ENCODE measurements around the gene PTPRN2. TPM values are rescaled to one million over a fixed set of nuclear protein-coding genes. Genes with fewer than 3 reads are reported as not detected.

Gene PTPRN2
- total RNA-seq, 1 experiment from 2014 or later, result 2.9 TPM

DNA sequence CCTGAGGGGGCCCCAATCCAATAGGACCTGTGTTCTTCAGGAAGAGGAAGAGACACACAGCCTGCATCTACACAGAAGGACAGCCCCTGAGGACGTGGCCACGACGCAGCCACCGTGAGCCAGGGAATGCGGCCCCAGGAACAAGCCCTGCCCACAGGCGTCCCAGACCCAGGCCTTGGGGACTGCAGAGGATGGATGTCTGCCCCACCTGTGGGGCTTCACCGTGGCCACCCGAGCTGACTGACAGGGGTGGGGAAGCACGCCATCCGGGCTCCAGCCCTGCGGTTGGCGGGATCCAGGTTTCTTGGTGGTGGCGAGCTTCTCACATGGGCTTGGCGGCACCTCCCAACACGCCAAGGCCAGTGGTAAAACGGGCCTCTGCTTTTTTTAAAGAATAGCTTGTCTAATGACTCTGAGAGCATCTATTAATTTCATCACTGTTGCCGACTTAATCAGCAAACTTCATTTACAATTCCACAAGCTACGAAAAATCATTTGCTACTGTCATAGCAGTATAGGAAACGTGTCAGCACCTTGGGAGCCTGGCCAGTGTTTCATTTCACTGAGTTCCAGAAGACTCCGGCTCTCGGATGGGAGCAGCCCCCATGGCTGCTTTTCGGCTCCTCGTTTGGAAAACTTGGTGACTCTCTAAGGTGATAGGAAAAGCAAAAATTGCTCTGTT is 584.0 kb downstream of the PTPRN2 start:
- DNase-seq (ENCODE audit: extremely low read depth, low read depth), result no peak

DNA sequence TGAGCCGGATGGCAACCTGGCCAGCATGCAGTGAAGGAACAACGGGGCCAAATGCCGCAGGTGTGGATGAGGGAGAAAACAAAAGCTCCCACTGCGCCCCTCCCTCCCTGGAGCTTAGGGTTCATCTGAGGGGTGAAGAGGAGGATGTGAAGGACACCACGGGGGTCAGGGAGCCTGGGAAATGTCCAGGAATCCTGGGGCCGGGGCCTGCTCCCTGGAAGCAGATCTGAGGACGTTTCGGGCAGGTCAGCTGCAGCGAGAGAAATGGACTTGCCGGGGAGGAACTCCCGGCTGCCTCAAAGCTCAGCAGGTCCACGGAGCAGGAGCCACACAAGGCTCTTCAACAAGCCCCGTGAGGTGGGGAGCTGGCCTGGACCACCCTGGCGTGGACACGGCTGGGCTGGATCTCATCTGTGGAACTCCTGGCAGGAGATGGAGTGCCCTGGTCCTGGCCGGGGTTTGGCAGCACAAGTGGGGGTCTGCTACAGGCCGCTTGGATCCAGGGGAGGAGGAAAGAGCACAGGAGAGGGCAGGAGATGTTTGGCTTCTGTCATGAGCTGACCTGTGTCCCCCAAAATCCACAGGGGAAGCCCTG is 585.0 kb downstream of the PTPRN2 start:
- DNase-seq (ENCODE audit: extremely low read depth, low read depth), result no peak

DNA sequence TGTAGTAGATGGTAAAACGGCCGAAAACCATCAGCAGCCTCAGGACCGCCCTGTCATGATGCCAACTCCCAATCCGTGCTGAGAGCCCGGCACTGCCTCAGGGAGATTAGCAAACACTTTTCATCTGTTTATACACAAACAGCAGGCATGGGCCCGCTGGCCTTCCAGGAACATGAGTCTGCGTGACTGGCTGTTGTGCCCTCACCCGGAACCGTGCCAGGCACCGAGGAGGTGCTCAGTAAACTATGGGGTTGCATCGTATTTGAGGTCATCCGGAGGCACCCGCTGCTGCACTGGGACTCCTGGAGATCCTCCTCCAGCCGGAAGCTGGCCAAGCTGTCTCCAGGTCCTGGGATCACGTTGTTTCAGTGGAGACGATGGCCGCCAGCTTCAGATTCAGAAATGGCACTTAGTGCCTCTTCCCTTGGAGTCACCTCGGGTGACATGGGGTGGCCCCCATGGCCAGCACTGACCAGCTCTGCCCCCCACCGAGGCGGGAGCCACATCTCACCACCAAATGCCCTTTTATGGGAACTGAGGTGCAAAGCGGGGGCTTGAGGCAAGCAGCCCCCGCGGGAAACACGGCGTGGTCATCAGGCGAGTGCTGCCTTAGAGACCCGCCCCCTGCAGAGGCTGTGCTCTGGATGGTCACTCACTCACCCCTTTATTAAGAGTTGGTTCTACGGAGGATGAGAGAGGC is 585.9 kb downstream of the PTPRN2 start:
- DNase-seq (ENCODE audit: extremely low read depth, low read depth), result no peak

DNA sequence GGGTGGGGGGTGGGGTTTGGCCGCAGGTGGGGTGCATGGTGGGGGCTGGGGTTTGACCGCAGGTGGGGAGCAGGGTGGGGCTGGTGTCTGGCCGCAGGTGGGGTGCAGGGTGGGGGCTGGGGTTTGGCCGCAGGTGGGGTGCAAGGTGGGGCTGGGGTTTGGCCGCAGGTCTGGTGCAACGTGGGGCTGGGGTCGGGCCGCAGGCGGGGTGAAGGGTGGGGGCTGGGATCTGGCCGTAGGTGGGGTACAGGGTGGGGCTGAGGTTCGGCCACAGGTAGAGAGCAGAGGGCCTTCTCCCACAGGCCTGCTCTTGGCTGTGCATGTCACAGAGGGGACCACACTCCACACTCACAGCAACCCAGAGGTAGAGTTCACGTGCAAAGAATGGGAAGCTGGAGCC is 586.6 kb downstream of the PTPRN2 start:
- no peak for DNase-seq (ENCODE audit: extremely low read depth, low read depth)

DNA sequence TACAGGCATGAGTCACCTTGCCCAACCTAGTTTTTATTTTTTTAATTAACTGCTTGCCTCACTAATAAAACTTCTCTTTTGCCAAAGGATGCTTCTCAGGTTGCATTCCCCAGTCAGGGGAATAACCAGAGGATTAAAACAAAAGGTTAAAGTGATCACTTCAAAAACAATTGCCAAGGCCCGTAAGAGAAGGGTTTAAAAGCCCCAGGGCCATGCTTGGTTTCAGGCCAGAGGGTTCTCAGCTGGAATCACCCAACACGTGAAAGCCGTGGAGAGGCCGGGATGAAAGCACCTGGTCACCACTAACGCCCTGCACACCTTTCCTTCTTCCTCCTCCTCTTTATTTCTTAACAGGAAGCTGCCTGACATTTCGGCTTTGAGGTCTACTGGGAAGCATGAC is 587.5 kb downstream of the PTPRN2 start:
- no peak for DNase-seq (ENCODE audit: extremely low read depth, low read depth)

DNA sequence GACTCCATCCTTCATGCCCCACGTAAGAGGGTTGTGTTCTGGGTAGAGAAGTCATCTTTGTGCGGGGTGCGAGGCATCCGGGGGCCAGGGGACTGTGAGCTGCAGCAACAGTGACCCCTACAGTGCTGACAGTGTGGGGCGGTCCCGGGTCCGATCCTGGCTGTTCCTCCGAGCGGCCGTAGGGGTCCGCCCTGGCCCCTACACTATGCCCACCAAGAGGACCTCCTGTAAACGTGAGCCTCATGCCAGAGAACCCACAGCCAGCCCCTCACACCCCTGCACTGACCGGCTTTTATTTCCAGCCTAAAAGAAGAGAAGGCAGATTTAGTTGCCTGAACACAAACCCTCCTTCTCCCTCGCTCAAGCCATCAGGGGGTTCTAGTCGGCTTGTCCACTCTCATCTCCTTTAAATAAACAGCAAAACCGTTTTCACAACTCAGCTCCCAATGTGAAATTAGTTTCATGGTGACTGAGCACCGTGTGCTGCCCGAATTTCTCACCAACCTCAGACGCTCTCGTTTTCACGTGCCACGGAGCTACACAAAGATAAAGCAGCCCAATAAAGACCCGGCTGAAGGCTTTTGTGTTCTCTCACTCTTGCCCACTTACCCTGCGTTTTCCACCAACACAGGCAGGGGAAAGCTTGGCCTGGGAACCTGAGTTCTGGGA is 588.6 kb downstream of the PTPRN2 start:
- no peak for DNase-seq (ENCODE audit: extremely low read depth, low read depth)

DNA sequence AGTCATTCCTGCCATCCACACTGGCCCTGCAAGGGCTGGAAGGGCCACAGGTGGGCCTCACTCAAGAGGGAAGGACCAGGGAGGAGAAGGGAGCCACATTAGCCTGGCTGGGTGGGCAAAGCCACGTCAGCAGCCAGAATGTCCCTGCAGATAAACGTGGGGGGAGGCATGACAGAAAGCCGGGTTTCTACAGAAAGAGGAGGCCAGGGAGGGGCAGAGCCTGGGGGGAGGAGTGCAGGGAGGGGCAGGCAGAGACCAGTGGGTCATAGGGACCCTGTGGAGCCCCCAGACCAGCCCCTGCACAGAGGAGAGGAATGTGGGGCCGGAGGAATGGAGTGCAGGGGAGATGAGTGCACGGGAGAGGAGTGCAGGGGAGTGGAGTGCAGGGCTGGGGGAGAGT is 590.2 kb downstream of the PTPRN2 start:
- DNase-seq (ENCODE audit: extremely low read depth, low read depth), result no peak

DNA sequence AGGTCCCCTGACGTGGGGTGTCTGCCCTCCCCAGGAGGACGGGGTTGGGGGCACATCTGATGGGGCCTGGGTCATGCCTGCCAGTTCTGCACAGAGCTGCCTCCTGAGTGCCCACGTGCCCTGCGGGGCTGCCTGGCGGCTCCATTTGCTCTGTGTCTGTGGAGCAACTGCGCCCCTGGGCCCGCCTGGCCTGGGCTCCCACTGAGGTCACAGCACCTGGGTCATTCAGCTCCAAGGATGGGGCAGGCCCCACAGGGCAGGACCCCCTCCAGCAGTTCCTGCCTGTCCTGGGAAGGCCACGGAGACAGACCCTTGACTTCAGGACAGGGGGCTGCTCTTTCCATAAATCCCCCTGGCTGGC is 590.6 kb downstream of the PTPRN2 start:
- no peak for DNase-seq (ENCODE audit: extremely low read depth, low read depth)

DNA sequence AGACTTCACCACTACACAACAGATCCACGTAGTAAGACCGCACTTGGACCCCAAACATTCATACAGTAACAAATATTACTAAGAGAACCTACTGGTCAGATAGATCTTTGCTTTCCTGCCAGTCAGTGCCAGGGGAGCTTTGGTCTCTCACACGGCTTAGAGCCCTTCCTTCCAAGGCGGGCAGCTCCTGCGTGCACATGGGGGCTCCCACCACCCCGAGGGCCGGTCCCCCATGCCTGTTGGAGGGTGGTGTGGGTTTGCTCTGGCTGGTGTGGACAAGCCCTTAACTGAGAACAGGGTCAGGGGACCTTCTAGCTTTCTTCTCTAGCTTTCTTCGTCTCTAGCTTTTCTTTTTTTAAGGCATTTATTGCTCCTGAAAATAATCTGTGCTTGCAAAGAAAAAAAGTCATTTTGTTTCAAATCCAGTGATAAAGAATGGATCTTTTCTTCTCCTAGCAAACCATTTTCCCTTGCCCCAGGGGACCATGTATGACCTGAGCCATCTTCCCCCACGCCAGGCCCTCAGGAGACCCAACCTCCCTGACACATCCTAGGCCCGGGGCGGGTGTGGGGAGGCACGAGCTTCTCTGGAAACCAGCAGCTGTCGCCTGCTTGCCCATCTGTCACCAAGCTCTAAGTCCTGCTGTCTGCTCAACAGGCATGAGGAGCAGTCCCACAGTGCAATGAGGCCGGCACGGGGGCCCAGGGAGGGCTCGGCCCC is 591.1 kb downstream of the PTPRN2 start:
- DNase-seq (ENCODE audit: extremely low read depth, low read depth), result no peak

DNA sequence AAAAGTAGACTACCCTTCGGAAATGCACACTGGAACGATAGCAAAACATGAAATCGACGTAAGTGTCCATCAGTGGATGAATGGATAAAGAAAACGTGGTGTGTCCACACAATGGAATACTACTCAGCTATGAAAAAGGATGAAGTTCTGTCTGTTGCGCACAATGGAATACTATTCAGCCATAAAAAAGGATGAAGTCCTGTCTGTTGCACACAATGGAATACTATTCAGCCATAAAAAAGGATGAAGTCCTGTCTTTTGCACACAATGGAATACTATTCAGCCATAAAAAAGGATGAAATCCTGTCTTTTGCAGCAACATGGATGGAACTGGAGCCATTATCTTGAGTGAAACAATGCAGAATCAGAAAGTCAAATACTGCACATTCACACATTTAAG is 591.8 kb downstream of the PTPRN2 start:
- no peak for DNase-seq (ENCODE audit: extremely low read depth, low read depth)

DNA sequence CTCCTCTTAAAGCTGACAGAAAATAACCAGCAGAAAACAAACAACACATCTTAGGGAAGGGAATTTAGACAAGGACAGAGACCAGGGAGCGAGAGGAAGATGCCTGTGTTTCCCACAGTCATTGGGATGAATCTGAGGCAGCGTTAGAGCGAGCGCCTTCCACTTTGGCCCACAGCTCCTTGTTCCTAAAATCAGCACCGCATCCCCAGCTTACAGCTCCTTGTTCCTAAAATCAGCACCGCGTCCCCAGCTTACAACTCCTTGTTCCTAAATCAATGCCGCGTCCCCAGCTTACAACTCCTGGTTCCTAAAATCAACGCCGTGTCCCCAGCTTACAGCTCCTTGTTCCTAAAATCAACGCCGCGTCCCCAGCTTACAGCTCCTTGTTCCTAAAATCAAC is 593.3 kb downstream of the PTPRN2 start:
- no peak for DNase-seq (ENCODE audit: extremely low read depth, low read depth)

DNA sequence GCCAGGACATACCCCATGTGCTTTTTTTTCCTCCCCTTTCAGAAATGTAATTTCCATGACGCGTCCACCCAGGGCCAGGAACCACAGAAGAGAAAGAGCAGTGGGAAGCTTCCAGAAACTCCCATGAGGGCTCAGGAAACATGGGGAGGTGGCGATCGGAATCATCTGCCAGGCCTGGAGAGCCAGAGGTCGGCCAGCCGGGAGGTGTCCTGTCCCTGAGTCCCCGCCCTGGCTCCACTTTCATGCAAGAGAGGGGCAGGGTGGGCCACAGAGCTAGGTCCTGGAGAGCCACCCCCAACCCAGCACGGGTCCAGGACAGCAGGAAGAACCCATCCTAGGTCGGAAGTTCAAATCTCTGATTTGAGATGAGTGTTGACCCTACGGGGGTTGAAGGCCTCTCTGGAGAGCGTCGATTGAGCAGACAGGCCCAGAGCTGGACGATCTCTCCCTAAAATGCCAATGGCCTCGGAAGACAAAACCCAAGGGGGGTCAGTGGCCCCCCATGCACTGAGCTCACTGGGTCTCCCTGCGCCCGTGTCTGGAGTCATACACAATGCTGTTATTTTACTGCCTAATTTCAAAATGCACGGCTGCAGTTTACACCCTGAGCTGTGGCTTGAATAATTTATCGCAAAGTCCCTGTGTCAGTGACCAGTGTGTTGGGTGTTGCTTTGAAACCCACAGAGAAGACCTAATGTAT is 594.1 kb downstream of the PTPRN2 start:
- no peak for DNase-seq (ENCODE audit: extremely low read depth, low read depth)

DNA sequence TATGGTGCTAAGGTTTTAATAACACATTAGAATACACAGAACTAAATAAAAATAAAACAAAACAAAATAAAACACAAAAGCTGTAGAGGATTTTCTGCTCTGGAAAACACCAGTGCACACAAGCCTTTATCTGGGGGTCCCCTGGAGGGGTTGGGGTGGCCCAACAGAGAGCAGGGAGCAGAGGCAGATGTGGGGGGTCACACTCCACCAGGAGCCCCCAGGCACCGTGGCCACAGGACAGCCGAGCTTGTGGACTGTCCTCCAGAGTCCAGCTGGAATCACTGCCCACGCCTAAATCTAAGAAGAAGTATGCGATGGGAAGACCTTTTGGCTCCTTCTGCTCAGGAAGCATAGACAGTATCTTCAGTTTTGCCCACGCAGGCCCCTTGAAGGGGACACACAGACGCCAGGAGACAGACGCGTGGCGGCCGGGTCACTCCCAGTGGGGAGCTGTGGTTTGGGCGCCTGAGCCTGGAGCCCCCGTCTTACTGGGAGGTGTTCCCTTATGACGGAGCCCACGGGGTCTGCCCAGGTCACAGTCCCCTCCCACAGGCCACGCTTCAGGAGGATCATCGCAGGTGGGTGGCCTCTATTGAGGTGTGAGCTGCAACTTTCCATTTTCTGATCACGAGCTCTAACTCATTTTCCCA is 595.0 kb downstream of the PTPRN2 start:
- DNase-seq (ENCODE audit: extremely low read depth, low read depth), result no peak

DNA sequence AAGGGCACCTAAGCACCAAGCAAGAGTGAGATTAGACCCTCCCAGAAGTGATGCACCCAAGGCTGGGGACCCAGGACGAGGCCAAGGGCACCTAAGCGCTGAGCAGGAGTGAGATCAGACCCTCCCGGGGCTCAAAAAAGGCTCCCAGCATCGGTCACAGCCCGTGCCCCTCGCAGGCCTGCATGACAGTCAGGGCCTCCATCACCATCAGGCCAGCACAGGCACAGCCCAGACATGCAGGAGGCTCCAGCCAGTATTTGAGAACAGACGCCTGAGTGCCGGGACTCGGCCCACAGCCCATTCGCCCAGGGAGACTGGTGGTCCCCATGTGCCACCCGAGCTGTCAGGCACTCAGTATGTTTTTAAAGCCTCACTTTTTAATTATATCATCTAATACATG is 595.9 kb downstream of the PTPRN2 start:
- no peak for DNase-seq (ENCODE audit: extremely low read depth, low read depth)

DNA sequence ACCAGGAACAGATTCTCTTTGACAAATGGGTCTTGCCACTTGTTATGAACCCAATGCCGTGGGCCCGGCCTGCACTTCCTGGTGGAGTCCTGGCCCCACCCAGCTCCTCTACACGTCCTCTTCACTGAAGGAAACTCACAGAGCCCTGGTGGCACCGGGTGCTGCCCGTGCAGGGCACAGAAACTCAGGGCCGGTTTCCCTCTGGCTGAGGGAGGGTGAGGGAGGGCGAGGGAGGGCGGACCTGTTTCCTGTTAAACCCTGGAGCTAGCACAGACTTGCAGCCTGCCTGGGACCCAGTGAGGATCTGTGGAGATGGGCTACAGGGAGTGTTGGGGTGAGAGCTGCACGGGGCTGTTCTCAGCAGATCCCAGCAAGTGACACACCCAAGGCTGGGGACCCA is 596.3 kb downstream of the PTPRN2 start:
- DNase-seq (ENCODE audit: extremely low read depth, low read depth), result no peak

DNA sequence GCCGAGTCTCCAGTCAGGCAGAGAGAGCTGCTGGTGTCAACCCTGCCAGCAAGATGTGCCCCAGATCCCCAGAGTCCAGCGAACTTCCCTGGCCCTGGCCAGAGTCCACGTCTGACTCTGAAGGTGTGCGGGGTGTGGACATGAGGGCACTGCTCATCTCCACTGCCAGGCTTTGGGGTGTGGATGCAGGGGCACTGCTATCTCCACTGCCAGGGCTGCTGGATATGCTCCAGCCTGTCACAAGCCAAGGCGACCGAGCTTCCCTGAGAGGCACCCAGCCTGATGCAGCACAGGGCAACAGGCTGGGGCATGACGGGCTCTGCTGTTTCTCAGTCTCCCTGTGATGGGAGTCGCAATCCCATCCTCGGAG is 596.8 kb downstream of the PTPRN2 start:
- DNase-seq (ENCODE audit: extremely low read depth, low read depth), result no peak

DNA sequence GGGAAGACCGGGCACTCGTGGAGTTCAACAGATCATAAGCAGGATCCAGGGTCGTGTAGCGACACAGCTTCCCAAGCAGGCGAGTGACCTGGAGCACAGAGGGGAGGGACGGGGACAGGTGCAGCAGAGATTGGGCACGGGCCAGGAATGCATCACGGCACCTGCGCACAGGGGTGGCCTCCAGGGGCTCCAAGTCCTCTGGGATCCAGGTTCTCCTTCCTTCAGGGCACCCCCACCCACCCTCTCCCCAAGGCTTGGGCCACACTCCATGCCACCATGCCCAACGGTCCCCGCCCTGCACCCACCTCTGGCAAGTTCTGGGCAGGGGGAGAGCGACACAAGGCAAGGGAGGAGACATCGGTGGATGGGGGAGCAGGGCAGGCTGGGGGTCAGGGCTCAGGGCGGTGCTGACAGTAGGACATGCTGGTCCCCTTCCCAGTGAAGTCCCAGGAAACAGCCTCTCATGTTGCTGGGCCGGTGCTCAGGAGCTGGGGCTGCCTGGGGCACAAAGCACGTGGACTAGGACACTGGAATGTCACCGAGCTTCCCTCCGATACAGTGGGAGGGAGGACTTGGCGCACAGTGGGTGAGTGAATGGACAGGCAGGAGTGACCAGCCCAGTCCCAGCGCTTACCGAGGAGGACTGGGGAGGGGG is 597.3 kb downstream of the PTPRN2 start:
- no peak for DNase-seq (ENCODE audit: extremely low read depth, low read depth)

DNA sequence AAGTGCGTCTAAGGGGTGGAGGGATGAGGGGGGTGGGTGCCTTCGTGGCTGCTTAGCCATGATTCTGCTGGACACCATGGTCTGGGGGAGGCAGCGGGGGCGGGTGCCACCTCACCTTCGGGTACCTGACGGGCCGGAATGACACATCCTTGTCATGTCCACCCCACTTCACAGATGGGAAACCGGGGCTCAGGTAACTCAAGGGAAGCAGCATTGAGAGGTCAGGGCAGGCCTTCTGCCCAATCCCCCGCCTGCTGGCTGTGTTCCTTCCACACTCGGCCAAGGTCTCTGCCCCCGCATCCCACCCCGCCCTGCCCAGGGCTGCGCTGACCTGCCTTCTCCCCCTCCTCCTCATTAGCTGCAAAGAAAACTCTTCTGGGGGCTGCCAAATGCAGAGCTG is 598.0 kb downstream of the PTPRN2 start:
- DNase-seq (ENCODE audit: extremely low read depth, low read depth), result no peak

DNA sequence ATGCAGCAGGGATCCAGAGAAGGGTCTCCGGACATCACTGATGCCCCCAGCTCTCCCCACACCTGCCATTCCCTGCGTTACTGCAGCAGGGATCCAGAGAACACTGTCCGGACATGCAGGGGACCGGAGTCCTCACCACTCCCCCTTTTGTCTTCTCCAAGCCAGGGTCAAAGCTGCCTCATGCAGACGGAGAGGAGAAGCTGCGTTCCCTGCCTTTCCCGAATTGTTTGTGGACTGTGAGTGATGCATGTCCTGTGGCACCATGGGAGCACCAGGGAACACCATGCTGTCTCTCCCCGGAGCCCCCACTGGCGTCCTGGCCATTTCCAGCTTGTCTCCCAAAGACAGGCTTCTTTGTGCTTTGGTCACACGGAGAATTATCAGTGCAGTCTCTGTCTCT is 599.7 kb downstream of the PTPRN2 start:
- DNase-seq (ENCODE audit: extremely low read depth, low read depth), result no peak

DNA sequence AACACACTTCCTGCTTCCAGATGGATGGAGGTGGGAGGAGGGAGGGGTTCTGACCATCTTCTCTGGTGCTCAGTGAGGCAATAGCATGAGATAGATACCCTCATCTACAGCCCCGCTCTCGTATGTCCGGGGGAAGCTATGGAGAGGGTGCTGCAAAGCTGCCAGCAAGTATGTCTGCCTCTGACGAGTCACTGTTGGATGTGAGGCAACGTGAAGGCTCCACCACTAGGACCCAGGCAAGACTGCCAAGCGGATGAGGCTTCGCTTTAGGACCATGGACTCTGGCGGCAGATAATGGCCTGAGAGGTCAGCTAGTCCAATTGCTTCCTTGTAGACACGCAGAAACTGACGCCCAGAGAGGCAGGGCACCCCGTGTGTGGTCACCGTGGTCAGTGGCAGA is 601.6 kb downstream of the PTPRN2 start:
- DNase-seq (ENCODE audit: extremely low read depth, low read depth), result no peak

All from NCI-H460 (cell line).